GM18508 (cell line): ENCODE results near the gene LIN7C.
"Not testable (repeated sequence)": the region's sequence is repeated elsewhere in the genome, so short reads cannot be mapped to it uniquely, and the experiment has no call there.

Source experiments
- ATAC-seq: cut with Tn5 transposase; IDR thresholded peaks from one replicate; pipeline ENCODE4 v1.9.1; 2021; ENCODE audit warnings: moderate number of reproducible peaks; ENCODE audit not compliant: insufficient read depth, unreplicated experiment

Gene LIN7C, protein sequence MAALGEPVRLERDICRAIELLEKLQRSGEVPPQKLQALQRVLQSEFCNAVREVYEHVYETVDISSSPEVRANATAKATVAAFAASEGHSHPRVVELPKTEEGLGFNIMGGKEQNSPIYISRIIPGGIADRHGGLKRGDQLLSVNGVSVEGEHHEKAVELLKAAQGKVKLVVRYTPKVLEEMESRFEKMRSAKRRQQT

DNA sequence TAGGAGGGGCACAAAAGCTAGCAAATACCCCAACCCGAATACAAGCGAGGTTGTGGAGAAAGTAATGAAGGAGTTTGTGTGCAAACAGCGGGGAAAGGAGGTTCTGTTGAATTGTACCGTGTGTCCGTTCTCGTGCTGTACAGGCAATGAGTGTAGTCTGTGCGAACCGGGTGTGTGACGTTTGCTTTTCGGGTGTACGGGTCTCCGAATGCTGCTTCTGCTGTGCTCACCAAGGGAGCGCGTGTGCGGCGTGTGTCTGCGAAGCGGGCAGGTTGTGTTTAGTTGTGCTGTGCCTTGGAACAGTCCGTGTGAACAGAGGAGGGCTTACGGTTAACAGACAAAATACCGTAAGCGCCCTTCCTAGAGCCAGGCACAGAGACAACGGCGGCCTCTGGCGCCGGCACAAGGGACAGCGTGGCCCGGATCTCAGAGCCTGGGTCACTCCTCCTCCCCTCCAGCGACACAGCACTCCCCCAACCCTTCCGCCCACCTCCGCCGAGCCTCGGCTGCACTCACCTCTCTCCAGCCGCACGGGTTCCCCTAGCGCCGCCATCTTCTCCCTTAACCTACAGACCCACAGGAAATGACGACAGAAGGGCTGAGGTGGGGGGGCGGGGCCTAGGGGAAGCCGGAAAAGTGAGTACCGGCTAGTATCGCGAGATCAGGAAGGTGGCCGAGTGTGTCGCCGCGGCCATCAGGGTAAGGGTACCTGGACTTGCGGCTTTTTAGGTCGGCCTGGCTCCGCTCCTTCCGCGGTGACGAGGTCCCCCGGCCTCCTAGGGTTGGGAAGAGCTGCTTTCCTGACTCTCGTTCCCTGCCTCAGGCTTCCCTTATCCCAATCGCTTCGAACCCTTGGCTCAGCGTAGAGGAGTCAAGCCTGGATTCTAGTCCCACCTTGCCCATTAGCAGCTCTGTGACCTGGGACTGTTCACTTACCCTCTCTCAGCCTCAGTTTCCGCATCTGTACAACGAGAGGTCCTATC lies at the start of gene LIN7C:
Gene LIN7C, minus strand, starts transcription at position 570 of the 983 bp plus-strand sequence. Its CDS starts 17 bp downstream, at position 553.
- ATAC-seq = peak; percentile 81

- ATAC-seq = no peak
Measured at GRCh38 chr11:27555264-27555663, 48.7 kb upstream of the LIN7C start.

- no peak for ATAC-seq
Measured at GRCh38 chr11:27553186-27553585, 46.6 kb upstream of the LIN7C start.

- no peak for ATAC-seq
Measured at GRCh38 chr11:27552341-27552740, 45.8 kb upstream of the LIN7C start.

DNA sequence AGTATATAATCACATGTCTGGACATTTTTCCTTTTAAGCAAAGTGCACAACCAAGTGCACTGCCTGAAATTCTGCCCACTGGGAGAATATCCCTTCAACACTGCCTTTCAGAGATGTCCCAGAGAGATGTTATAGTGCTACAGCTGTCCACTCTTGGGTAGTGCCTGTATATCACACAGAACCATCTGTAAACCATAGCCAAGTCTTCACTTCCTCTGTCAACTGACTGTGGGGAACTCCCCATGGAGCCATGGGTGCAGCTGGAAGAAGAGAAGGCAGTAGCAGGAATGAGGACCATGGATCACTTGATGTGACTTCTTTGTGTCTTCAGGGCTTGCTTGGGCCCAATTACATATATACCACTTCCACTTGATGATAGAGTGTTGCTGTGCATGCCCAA lies 44.6 kb upstream of the LIN7C start:
- ATAC-seq = no peak

GRCh38 chr11:27545946-27546345 lies 39.4 kb upstream of the LIN7C start:
- ATAC-seq = no peak

GRCh38 chr11:27545035-27545434 lies 38.5 kb upstream of the LIN7C start:
- ATAC-seq = no peak

- ATAC-seq = no peak
Measured at GRCh38 chr11:27541790-27542189, 35.2 kb upstream of the LIN7C start.

- ATAC-seq = no peak
Measured at GRCh38 chr11:27540051-27540450, 33.5 kb upstream of the LIN7C start.

DNA sequence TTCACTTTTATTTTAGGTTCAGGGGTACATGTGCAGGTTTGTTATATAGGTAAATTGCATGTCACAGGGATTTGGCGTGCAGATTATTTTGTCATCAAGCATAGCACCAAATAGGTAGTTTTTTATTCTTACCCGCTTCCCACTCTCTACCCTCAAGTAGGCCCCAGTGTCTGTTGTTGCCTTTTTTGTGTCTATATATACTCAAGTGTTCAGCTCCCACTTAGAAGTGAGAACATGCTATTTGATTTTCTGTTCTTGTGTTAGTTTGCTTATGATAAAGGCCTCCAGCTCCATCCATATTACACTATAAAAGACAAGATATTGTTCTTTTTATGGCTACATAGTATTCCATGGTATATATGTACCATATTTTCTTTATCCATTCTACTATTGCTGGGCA lies 28.5 kb upstream of the LIN7C start:
- no peak for ATAC-seq

DNA sequence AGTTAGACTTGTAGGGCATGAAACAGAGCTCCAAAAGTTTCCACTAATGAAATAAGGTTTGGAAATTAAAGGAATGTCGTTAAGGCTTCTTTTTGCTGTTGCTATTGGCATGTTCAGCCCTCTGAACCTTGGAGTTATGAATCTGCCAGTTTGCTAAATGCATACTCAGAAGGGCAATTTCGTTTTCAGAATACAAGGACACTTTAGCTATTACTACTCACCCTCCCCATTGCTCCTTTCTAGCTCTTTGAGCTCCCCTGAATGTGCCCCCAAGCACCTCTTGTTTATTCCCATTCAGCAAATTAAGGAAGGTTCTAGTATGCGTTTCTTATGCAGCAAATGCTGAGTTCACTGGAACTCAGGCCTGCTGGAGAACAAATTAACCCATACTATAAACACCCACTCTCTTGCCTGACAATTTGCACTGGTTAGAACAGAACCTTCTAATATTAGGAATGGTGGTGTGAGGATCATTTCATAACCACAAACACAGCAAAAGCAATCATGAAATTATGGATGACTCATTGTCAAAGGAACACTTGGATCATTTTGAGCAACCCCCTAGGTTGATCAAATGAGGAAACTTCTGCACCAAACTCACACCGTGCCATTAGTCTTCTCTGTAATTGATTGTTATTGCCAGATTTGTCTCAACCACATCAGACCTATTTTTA lies 26.2 kb upstream of the LIN7C start:
- ATAC-seq = no peak

DNA sequence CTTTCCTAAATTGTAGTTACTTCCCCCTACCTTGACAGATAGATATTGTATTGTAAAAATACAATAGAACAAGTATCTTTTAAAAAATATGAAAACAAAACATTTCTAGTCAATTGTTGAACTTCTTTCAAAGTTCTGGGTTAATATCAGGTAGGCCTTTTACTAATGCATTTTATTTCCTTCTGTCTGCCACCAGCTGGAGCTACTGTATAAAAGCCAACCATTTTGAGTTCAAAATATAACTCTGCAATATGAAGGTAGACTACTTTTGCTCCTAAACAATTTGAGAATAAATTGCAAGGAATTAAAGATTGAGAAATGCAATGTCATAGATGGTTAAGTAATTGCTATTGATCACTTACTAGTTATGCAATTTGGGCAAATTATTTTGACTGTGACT lies 22.1 kb upstream of the LIN7C start:
- no peak for ATAC-seq

DNA sequence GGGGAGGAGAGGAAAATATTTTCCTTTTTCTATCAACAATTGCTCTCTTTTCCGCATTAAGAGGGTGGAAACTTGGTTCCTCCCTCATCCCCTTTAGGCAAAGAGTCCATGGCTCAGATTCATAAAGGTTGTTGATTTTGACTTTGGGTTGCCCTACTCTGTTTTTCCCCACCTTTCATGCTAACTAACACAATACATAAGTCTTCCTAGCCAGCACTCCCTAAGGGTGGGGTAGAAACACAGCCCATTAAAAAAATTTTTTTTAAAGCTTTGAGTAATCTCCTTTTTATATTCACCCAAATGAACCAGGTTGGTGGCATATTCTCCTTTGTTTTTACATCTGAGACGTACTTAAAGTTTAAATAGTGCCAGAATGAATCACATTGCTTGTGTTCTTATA lies 20.0 kb upstream of the LIN7C start:
- ATAC-seq = no peak

DNA sequence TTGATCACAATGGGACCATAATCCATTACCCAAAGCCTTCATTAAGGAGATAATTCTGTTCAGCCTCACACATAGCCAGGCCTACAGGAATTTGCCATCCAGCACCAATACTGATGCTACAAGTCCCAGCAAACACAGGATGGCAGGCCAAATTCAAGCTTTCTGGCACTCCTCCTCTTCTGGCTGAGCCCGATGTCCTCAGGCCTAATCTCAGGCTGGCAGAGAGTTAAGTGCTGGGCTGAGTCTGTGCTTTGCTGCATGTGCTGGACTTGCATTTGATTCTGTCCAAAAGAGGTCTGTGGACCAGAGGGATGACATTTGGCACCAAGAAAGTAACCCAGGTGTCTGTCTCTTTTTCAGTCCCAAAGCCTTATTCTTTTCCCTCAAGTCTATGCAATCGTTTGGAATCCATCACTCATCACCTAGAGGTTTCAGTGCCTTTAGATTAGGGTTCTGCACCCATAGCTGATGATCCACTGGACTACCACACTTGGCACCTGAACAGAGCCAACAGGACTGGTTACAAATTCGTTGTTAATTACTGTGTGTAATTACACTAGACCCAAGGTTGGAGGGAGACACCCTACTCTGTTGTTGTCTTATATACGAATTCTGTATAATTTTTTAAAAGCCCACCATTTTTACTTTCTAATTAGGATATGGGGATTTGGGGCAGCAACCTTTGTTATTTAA lies 19.4 kb upstream of the LIN7C start:
- no peak for ATAC-seq

DNA sequence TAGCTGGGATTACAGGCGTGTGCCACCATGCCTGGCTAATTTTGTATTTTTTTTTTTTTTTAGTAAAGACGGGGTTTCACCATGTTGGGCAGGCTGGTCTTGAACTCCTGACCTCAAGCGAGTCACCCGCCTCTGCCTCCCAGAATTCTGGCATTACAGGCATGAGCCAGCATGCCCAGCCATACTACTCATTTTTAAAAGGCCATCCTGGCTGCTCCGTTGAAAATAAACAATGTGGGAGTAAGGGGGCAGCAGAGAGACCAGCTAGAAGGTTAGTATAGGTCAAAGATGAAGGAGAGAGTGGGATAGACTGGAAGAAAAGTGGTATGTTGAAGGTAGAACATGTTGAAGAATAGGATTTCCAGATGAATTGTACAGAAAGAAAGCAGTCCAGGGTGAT lies 17.6 kb upstream of the LIN7C start:
- no peak for ATAC-seq

- ATAC-seq = no peak
Measured at GRCh38 chr11:27520226-27520625, 13.7 kb upstream of the LIN7C start.

GRCh38 chr11:27518518-27518917 lies 11.9 kb upstream of the LIN7C start:
- no peak for ATAC-seq

GRCh38 chr11:27517490-27517889 lies 10.9 kb upstream of the LIN7C start:
- not testable (repeated sequence) for ATAC-seq

DNA sequence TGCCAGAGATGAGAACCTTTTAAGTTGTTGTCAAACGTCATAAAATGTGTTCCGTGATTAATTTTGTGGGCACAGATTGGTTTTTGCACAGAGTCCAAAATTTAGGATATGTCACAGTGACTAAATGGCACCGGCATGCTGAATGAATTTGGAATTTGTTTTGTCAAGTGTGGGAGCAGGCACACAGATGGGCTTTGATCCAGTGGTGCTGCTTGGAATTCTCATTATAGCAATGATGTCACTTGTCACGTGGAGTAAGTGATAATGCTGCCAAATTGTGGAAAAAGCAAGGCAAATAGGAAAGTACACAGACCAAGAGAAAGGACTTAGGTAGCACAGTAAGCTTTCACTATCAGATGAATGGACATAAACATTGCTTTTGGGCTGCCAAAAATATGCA lies 8.0 kb upstream of the LIN7C start:
- no peak for ATAC-seq

- ATAC-seq = no peak
Measured at GRCh38 chr11:27514076-27514475, 7.5 kb upstream of the LIN7C start.
